Heart right ventricle (tissue), 16 donors: ENCODE results near the gene C2CD4C. TPM values are rescaled to one million over a fixed set of nuclear protein-coding genes. Genes with fewer than 3 reads are reported as not detected.
"Not testable (repeated sequence)": the region's sequence is repeated elsewhere in the genome, so short reads cannot be mapped to it uniquely, and the experiment has no call there.

Experiments used
- ATAC-seq, 8 donors: fragments of 200-7000 bp; cut with Tn5 transposase; one replicate each; pipeline ENCODE4 v1.9.1; 2020; ENCODE audit warnings: mild to moderate bottlenecking in 8 of 8, moderate library complexity in 8 of 8, moderate number of reproducible peaks in 1 of 8
- DNase-seq, 2 donors: peaks; one replicate each; pipeline ENCODE4 v3.0.0-alpha.2; 2020
- H3K27ac ChIP-seq, 10 donors: fragments of 200-600 bp; sonication (generic) in 2 of 10; one replicate each; pipeline versions ENCODE4 v1.5.0 to v1.8.0; 2020 to 2022; ENCODE audit warnings: mild to moderate bottlenecking in 3 of 10
- H3K27me3 ChIP-seq, 7 donors: fragments of 200-600 bp; one replicate each; pipeline ENCODE4 v1.8.0; 2021 to 2022; ENCODE audit warnings: mild to moderate bottlenecking in 2 of 7
- H3K36me3 ChIP-seq, 9 donors: fragments of 200-600 bp; sonication (generic) in 1 of 9; one replicate each; pipeline versions ENCODE4 v1.5.0 to v1.8.0; 2020 to 2022; ENCODE audit warnings: mild to moderate bottlenecking in 2 of 9
- H3K4me1 ChIP-seq, 9 donors: fragments of 200-600 bp; sonication (generic) in 1 of 9; one replicate each; pipeline versions ENCODE4 v1.5.0 to v1.8.0; 2020 to 2022; ENCODE audit warnings: mild to moderate bottlenecking in 4 of 9
- H3K4me3 ChIP-seq, 10 donors: fragments of 200-600 bp; sonication (generic) in 2 of 10; one replicate each; pipeline versions ENCODE4 v1.5.0 to v1.8.0; 2020 to 2022; ENCODE audit warnings: mild to moderate bottlenecking in 7 of 10, moderate library complexity in 2 of 10
- H3K9me3 ChIP-seq, 11 donors: fragments of 200-600 bp in 10 of 11; sonication (generic) in 2 of 11; one replicate each; pipeline versions ENCODE4 v1.5.0 to v1.8.0; 2013 to 2022; ENCODE audit warnings: mild to moderate bottlenecking in 2 of 11, control low read depth in 1 of 11, moderate library complexity in 1 of 11
- WGBS, 2 donors: extraction: QIAGEN DNeasy Blood & Tissue Kit; methylation state at CpG; one replicate each; pipeline ENCODE4 v1.1.7; 2013; ENCODE audit warnings: inconsistent platforms in 1 of 2; 5-methylcytosine and 5-hydroxymethylcytosine counted together
- intact Hi-C, 10 donors: fragments of 100-400 bp; cut with DNase I; formaldehyde crosslinking; loops; one replicate each; pipeline versions ENCODE4 v1.11.1 to v1.14.2; 2022
- polyA plus RNA-seq, 2 donors: library from polyadenylated mRNA; stranded (reverse); fragments of 200-250 nt; gene quantifications; one replicate each; pipeline ENCODE4 v1.2.3, GENCODE V29; 2013
- total RNA-seq, 10 donors: library from RNA; stranded (reverse); fragmentation: NEBNext Ultra II Directional in 3 of 10; extraction: Animal tissue kit (Norgen Biotek cat#: 25700) in 3 of 10; gene quantifications; one replicate each; pipeline versions ENCODE4 v1.2.1 to v1.2.4, GENCODE V29; 2021 to 2023
- TF ChIP-seq, protein P1 (sequence below), 9 donors: fragments of 200-600 bp; sonication (generic) in 2 of 9; IDR thresholded peaks; one replicate each; pipeline versions ENCODE4 v1.5.0 to v1.8.0; 2021 to 2022; ENCODE audit warnings: antibody characterized with exemption in 9 of 9, mild to moderate bottlenecking in 5 of 9, moderate library complexity in 1 of 9
- donor health status: Arrhythmogenic right ventricular cardiomyopathy.
- donor health status: ischemic (EF 13 %, LVEDD 7.1; RV severe dilation, severe dysfunction).
- donor health status: healthy with polysubstance abuse.
- donor health status: DM: no; HTN: yes; CAD: no.
- donor health status: DM: no; HTN: no; CAD: no.
- donor health status: ischemic (EF 25% LVEDD 6.9; RV normal size, moderate dysfunction).
- donor health status: ischemic (EF 25% LVEDD 5.7; RV mildly dilated, moderate dysfunction).
- donor health status: healthy.
- donor health status: DM: yes; HTN: yes; CAD: no.
- donor health status: Ischemic cardiomyopathy.
- donor health status: ischemic (EF 35%, LVEDD 5.7; RV mildly dilated, moderate dysfunction).
- donor health status: nonischemic (EF 11% LVEDD 7.7; RV severe dilation, severe dysfunction).
- donor health status: DM: yes; HTN: yes; CAD: no.
- donor health status: PGD.
- donor health status: ischemic (EF 29% LVEDD 5.4; RV normal size, mild dysfunction).
- donor health status: nonischemic (EF 23%, LVEDD 6.1; RV moderate dilation, normal function).

C2CD4C gene
- total and polyA plus RNA-seq, 12 donors: 0.26 to 2.2 (median 0.79) TPM

DNA sequence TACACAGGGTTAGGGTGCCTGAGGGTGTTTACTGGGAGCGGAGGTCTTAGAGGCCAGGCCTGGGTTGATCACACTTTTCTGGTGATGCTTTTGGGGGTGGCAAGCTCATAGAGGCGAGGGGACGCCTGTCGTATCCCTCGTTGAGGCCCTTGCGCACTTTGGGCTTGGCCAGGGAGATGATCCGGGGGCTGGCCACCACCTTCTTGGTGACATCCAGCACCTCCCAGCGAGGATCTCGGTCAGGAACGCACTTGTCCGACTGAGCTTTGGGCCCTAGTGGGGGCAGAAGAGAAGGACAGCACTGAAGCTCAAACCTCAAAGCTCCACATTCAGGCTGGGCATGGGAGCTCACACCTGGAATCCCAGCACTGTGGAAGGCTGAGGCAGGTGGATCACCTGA is 46.8 kb downstream of the C2CD4C start:
- DNase-seq (no peak), ATAC-seq (no peak)
- no peak overlapping the region for H3K4me3 ChIP-seq
- H3K27me3 ChIP-seq: peaks cover 0 to 44% (median 9%) of the 10 kb centered on the region in 7 donors
- H3K36me3 ChIP-seq: no peaks in the 10 kb centered on the region
- no peak overlapping the region for H3K27ac ChIP-seq
- intact Hi-C loops: no loop called here
- TF ChIP-seq, protein P1, sequence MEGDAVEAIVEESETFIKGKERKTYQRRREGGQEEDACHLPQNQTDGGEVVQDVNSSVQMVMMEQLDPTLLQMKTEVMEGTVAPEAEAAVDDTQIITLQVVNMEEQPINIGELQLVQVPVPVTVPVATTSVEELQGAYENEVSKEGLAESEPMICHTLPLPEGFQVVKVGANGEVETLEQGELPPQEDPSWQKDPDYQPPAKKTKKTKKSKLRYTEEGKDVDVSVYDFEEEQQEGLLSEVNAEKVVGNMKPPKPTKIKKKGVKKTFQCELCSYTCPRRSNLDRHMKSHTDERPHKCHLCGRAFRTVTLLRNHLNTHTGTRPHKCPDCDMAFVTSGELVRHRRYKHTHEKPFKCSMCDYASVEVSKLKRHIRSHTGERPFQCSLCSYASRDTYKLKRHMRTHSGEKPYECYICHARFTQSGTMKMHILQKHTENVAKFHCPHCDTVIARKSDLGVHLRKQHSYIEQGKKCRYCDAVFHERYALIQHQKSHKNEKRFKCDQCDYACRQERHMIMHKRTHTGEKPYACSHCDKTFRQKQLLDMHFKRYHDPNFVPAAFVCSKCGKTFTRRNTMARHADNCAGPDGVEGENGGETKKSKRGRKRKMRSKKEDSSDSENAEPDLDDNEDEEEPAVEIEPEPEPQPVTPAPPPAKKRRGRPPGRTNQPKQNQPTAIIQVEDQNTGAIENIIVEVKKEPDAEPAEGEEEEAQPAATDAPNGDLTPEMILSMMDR (IDR thresholded peaks at IDR 0.05): no peak
- H3K4me1 ChIP-seq: peaks cover 0 to 6% (median 0%) of the 10 kb centered on the region in 9 donors
- WGBS, 2 donors: 91 to 96% methylated on average over 11 of the region's 11 CpGs
- H3K9me3 ChIP-seq: no peaks in the 10 kb centered on the region

DNA sequence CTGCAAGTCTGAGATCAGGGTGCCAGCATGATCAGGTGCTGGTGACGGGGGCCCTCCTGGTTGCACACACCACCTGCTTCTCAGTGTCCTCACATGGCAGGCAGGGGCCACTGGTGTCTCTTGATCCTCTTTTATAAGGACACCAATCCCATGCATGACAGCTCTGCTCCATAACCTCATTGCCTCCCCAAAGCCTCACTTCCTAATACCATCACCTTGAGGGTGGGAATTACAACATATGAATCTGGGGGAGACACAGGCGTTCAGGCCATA is 49.4 kb downstream of the C2CD4C start:
- intact Hi-C loops: no loop called here
- H3K9me3 ChIP-seq: peaks cover 0 to 6% (median under 1%) of the 10 kb centered on the region in 11 donors
- ATAC-seq (no peak), DNase-seq (no peak)
- TF ChIP-seq, protein P1 (IDR thresholded peaks at IDR 0.05): no peak
- peaks cover 0 to 6% (median 0%) of the 10 kb centered on the region in 9 donors for H3K4me1 ChIP-seq
- H3K27me3 ChIP-seq: peaks cover 0 to 29% (median 8%) of the 10 kb centered on the region in 7 donors
- H3K36me3 ChIP-seq: no peaks in the 10 kb centered on the region
- H3K27ac ChIP-seq: no peak overlapping the region
- no peak overlapping the region for H3K4me3 ChIP-seq
- WGBS, 2 donors: 93 to 95% methylated on average over 2 of the region's 2 CpGs

DNA sequence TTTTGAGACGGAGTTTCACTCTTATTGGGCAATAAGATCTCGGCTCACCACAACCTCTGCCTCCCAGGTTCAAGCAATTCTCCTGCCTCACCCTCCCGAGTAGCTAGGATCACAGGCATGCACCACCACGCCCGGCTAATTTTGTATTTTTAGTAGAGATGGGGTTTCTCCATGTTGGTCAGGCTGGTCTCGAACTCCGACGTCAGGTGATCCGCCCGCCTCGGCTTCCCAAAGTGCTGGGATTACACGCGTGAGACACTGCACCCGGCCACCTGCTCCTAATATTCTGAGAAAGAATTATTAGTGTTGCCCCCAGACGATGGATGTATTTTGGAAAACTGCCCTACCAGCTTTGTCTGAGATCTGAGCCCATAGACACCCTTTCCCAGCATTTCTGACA is 53.4 kb downstream of the C2CD4C start:
- H3K4me1 ChIP-seq, H3K36me3 ChIP-seq, intact Hi-C loops, DNase-seq, H3K27ac ChIP-seq, ATAC-seq, H3K4me3 ChIP-seq: not testable (repeated sequence)
- Histone ChIP-seq H3K9me3 (peaks cover 0 to 27% (median 18%) of the 10 kb centered on the region in 11 donors), H3K27me3 (peaks cover 0 to 21% (median 7%) of the 10 kb centered on the region in 7 donors)
- WGBS, 2 donors: 93% methylated on average over 15 of the region's 15 CpGs

Other genes starting within 250 kb of the C2CD4C start
- 1 to 10 TPM in 2 of 10 donors, under 1 TPM in 8; 0.14 to 2.8 (median 0.62) TPM for gene PLPP2, start 117.7 kb downstream of the C2CD4C start, total RNA-seq
- gene PLPP2, start 117.7 kb downstream of the C2CD4C start, polyA plus RNA-seq: under 1 TPM; 0.80 to 0.91 TPM
- gene MIER2, start 64.4 kb downstream of the C2CD4C start, total RNA-seq: 10 to 100 TPM; 11.1 to 34.6 (median 16.3) TPM
- gene MIER2, start 64.4 kb downstream of the C2CD4C start, polyA plus RNA-seq: 10 to 100 TPM; 25.1 to 30.4 TPM
- gene SHC2, start 51.9 kb upstream of the C2CD4C start, total RNA-seq: 10 to 100 TPM in 9 of 10 donors, 1 to 10 TPM in 1; 7.7 to 16.3 (median 12.4) TPM
- gene SHC2, start 51.9 kb upstream of the C2CD4C start, polyA plus RNA-seq: 10 to 100 TPM; 11.2 to 33.5 TPM
- under 1 TPM in 9 of 10 donors, not detected in 1; 0.14 to 0.71 (median 0.17) TPM for gene MADCAM1, start 87.3 kb upstream of the C2CD4C start, total RNA-seq
- gene MADCAM1, start 87.3 kb upstream of the C2CD4C start, polyA plus RNA-seq: under 1 TPM; 0.09 to 0.80 TPM
- 10 to 100 TPM in 6 of 10 donors, 1 to 10 TPM in 4; 7.1 to 13.5 (median 10.2) TPM for gene TPGS1, start 98.3 kb upstream of the C2CD4C start, total RNA-seq
- gene TPGS1, start 98.3 kb upstream of the C2CD4C start, polyA plus RNA-seq: 10 to 100 TPM; 22.1 to 22.2 TPM
- gene CDC34, start 122.6 kb upstream of the C2CD4C start, total RNA-seq: 100 to 1,000 TPM in 2 of 10 donors, 10 to 100 TPM in 8; 70.2 to 116 (median 76.7) TPM
- gene CDC34, start 122.6 kb upstream of the C2CD4C start, polyA plus RNA-seq: 100 to 1,000 TPM; 120 to 162 TPM
- 1 to 10 TPM in 1 of 10 donors, under 1 TPM in 3, not detected in 6; 0.25 to 2.7 (median 0.37) TPM for gene GZMM, start 134.9 kb upstream of the C2CD4C start, total RNA-seq
- under 1 TPM in 1 of 2 donors, not detected in 1; 0.46 TPM for gene GZMM, start 134.9 kb upstream of the C2CD4C start, polyA plus RNA-seq
- gene BSG, start 163.4 kb upstream of the C2CD4C start, total RNA-seq: 1,000 to 10,000 TPM; 1,225 to 2,457 (median 1,705) TPM
- 1,000 to 10,000 TPM in 1 of 2 donors, 100 to 1,000 TPM in 1; 829 to 5,252 TPM for gene BSG, start 163.4 kb upstream of the C2CD4C start, polyA plus RNA-seq
- 10 to 100 TPM in 1 of 10 donors, 1 to 10 TPM in 9; 1.9 to 10.7 (median 5.1) TPM for gene HCN2, start 180.7 kb upstream of the C2CD4C start, total RNA-seq
- gene HCN2, start 180.7 kb upstream of the C2CD4C start, polyA plus RNA-seq: 1 to 10 TPM in 1 of 2 donors, under 1 TPM in 1; 0.90 to 4.7 TPM
- gene POLRMT, start 224.4 kb upstream of the C2CD4C start, total RNA-seq: 10 to 100 TPM; 37.2 to 61.7 (median 45.3) TPM
- gene POLRMT, start 224.4 kb upstream of the C2CD4C start, polyA plus RNA-seq: 100 to 1,000 TPM in 1 of 2 donors, 10 to 100 TPM in 1; 43.2 to 159 TPM
- under 1 TPM in 5 of 10 donors, not detected in 5; 0.20 to 0.36 (median 0.30) TPM for gene FGF22, start 230.7 kb upstream of the C2CD4C start, total RNA-seq
- gene FGF22, start 230.7 kb upstream of the C2CD4C start, polyA plus RNA-seq: under 1 TPM; 0.16 to 0.44 TPM